OCI-LY7 (cell line): ENCODE results near the gene TNC. TPM values are rescaled to one million over a fixed set of nuclear protein-coding genes. Genes with fewer than 3 reads are reported as not detected.

Experiments used
- BruUV-seq: library from RNA; stranded (reverse); fragments of 400-500 nt; replicated peaks from 2 replicates; lab custom pipeline; 2021; lab: Mats Ljungman, UMichigan
- CTCF ChIA-PET: fragments of 300-600 bp; sonication (Branson Sonifier 250); formaldehyde crosslinking; loops from one replicate; lab custom pipeline; 2022; ENCODE audit warnings: antibody characterized with exemption; ENCODE audit not compliant: unreplicated experiment; lab: Charles Lee
- POLR2A ChIA-PET: fragments of 300-600 bp; sonication (Branson Sonifier 250); formaldehyde crosslinking; loops from one replicate; lab custom pipeline; 2022; ENCODE audit warnings: antibody characterized with exemption; lab: Charles Lee
- DNase-seq: peaks from one replicate; pipeline ENCODE4 v3.0.0-alpha.2; 2015; ENCODE audit warnings: low spot score
- H2AFZ ChIP-seq: fragments of 200-600 bp; sonication (generic), shearing (Covaris generic); 2 replicates; pipeline ENCODE4 v1.6.1; 2014; ENCODE audit warnings: mild to moderate bottlenecking, antibody characterized with exemption, low read length, moderate library complexity
- H3K27ac ChIP-seq: fragments of 200-600 bp; sonication (generic); 2 replicates; pipeline ENCODE4 v1.5.1; 2014; ENCODE audit warnings: mixed run types, low read depth, mild to moderate bottlenecking, moderate library complexity, low read length, inconsistent platforms; ENCODE audit not compliant: poor library complexity, severe bottlenecking
- H3K36me3 ChIP-seq: fragments of 200-600 bp; sonication (generic); 2 replicates; pipeline ENCODE4 v1.6.1; 2014; ENCODE audit warnings: mild to moderate bottlenecking, antibody characterized with exemption, low read length, moderate library complexity, mixed read lengths; ENCODE audit not compliant: insufficient read depth
- H3K4me1 ChIP-seq: fragments of 200-600 bp; sonication (generic); 2 replicates; pipeline ENCODE4 v1.5.1; 2014; ENCODE audit warnings: mild to moderate bottlenecking, low read length; ENCODE audit not compliant: insufficient read depth, poor library complexity, severe bottlenecking
- H3K4me2 ChIP-seq: fragments of 200-600 bp; sonication (generic); 2 replicates; pipeline ENCODE4 v1.6.1; 2014; ENCODE audit warnings: mild to moderate bottlenecking, low read length
- H3K4me3 ChIP-seq: fragments of 200-600 bp; sonication (generic); 2 replicates; pipeline ENCODE4 v1.5.1; 2014; ENCODE audit warnings: mild to moderate bottlenecking, low read depth, low read length; ENCODE audit not compliant: poor library complexity, severe bottlenecking
- H3K79me2 ChIP-seq: fragments of 200-600 bp; sonication (generic); 2 replicates; pipeline ENCODE4 v1.6.1; 2016; ENCODE audit warnings: low read depth, mild to moderate bottlenecking, low read length, moderate library complexity, mixed read lengths; ENCODE audit not compliant: insufficient read depth
- H3K9me2 ChIP-seq: fragments of 200-600 bp; sonication (generic); 2 replicates; pipeline ENCODE4 v1.6.1; 2016; ENCODE audit warnings: mild to moderate bottlenecking, low read length, mixed read lengths; ENCODE audit not compliant: insufficient read depth
- H3K9me3 ChIP-seq: fragments of 200-600 bp; sonication (generic); 2 replicates; pipeline ENCODE4 v1.6.1; 2014; ENCODE audit warnings: mild to moderate bottlenecking, mixed run types, low read length, mixed read lengths
- H4K20me1 ChIP-seq: fragments of 200-600 bp; sonication (generic); 2 replicates; pipeline ENCODE4 v1.6.1; 2014; ENCODE audit warnings: mild to moderate bottlenecking, antibody characterized with exemption, low read length, moderate library complexity, mixed read lengths; ENCODE audit not compliant: insufficient read depth
- CTCF ChIP-seq: fragments of 200-600 bp; sonication (generic); conservative IDR thresholded peaks from 2 replicates; pipeline ENCODE4 v1.5.1; 2014; ENCODE audit warnings: mild to moderate bottlenecking, antibody characterized with exemption, low read length, moderate library complexity, mixed read lengths
- EZH2phosphoT487 ChIP-seq: fragments of 200-600 bp; sonication (generic); IDR thresholded peaks from 2 replicates; pipeline ENCODE4 v1.6.1; 2018; ENCODE audit warnings: low read depth, borderline replicate concordance, mild to moderate bottlenecking, mixed run types, antibody characterized with exemption, low read length, moderate library complexity, mixed read lengths
- intact Hi-C: fragments of 100-400 bp; cut with micrococcal nuclease; formaldehyde crosslinking; loops from one replicate; pipeline ENCODE4 v1.10.0; 2022; ENCODE audit not compliant: unreplicated experiment
- total RNA-seq, 2 experiments: library from RNA; depleted of rRNA in 1 of 2; stranded (reverse); fragments of >200 nt in 1 of 2; shearing (Covaris generic) in 1 of 2; gene quantifications; 2 replicates each; pipeline ENCODE4 v1.2.3, GENCODE V29; 2014 to 2022

Gene TNC
- total RNA-seq, 2 experiments from 2014 or later, result not detected

DNA sequence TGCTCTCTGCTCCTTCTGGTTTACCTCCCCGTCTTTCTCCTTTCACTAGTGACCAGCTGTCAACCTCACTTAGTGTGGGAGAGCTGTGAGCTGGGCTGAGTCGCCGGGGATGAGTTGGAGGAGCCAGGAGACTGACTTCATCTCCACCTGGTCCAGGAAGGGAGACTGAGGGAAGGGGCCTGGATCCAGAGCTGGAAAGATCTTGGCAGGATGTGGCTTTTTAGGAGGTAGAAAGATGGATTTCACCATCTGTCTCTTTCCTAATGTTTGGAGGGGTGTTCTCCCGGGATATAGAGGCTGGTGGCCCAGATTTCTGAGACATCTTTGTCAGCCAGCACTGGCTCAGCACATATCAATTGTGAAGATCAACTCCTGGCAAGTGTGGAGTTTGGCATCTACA lies 37.1 kb upstream of the TNC start:
- H3K9me3 ChIP-seq, result no peaks in the 10 kb centered on the region

DNA sequence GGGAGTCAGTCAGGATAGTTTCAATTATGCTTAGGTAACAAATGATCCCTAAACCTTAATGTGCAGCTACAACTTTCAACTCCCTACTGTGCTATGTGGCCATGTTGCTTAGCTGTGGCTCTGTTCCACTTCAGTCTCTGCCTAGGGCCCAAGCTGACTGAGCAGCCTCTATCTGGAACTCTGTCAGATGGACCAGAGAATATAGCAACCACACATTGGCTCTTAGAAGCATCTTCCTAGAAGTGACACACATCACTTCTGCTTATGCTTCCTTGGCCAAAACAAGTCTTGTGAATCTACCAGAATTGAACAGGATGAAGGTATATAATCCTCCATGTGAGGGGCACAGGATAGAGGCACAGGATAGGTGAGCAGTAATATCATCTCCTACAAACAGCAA lies 36.7 kb upstream of the TNC start:
- Histone ChIP-seq H2AFZ (no peak overlapping the region), H3K4me1 (no peaks in the 10 kb centered on the region), H3K9me3 (no peaks in the 10 kb centered on the region), H3K79me2 (no peaks in the 10 kb centered on the region), H3K4me2 (no peak overlapping the region), H3K36me3 (no peaks in the 10 kb centered on the region), H3K9me2 (no peaks in the 10 kb centered on the region), H4K20me1 (no peaks in the 10 kb centered on the region), H3K27ac (no peak overlapping the region), H3K4me3 (no peak overlapping the region)
- TF ChIP-seq CTCF (no peak), EZH2phosphoT487 (no peak)
- no TSS peak for BruUV-seq
- intact Hi-C loops, result no loop called here
- ChIA-PET CTCF (no interaction called here), POLR2A (no interaction called here)
- DNase-seq, result no peak

More for the DNA sequence above, 37.1 kb upstream of the TNC start:
- no TSS peak for BruUV-seq
- no peak overlapping the region for H2AFZ ChIP-seq
- H3K36me3 ChIP-seq, result no peaks in the 10 kb centered on the region
- intact Hi-C loops, result no loop called here
- no peaks in the 10 kb centered on the region for H4K20me1 ChIP-seq
- no peak overlapping the region for H3K4me2 ChIP-seq
- no peaks in the 10 kb centered on the region for H3K79me2 ChIP-seq
- POLR2A ChIA-PET, result no interaction called here
- no peaks in the 10 kb centered on the region for H3K9me2 ChIP-seq
- CTCF ChIA-PET, result no interaction called here
- no peak for TF ChIP-seq CTCF
- TF ChIP-seq EZH2phosphoT487, result no peak
- no peak for DNase-seq
- H3K27ac ChIP-seq, result no peak overlapping the region
- no peaks in the 10 kb centered on the region for H3K4me1 ChIP-seq
- no peak overlapping the region for H3K4me3 ChIP-seq

- no peak for DNase-seq
- Histone ChIP-seq H2AFZ (no peak overlapping the region), H3K36me3 (no peaks in the 10 kb centered on the region), H3K79me2 (no peaks in the 10 kb centered on the region), H3K27ac (no peak overlapping the region), H3K9me2 (no peaks in the 10 kb centered on the region), H4K20me1 (no peaks in the 10 kb centered on the region), H3K9me3 (no peaks in the 10 kb centered on the region), H3K4me3 (no peak overlapping the region), H3K4me1 (no peaks in the 10 kb centered on the region), H3K4me2 (no peak overlapping the region)
- BruUV-seq, result no TSS peak
- TF ChIP-seq EZH2phosphoT487 (no peak), CTCF (no peak)
- POLR2A ChIA-PET, result no interaction called here
- intact Hi-C loops, result no loop called here
- CTCF ChIA-PET, result no interaction called here
Measured at GRCh38 chr9:115152281-115152820, 34.4 kb upstream of the TNC start.
